Liver (tissue), 9 donors: ENCODE measurements around the gene ANKRD16. TPM values are rescaled to one million over a fixed set of nuclear protein-coding genes. Genes with fewer than 3 reads are reported as not detected.

Experiments used
- DNase-seq: peaks from one replicate; pipeline ENCODE4 v3.0.0-alpha.2; 2017; ENCODE audit warnings: low spot score
- H3K27ac ChIP-seq, 2 donors: one replicate each; pipeline ENCODE4 v1.7.0; 2013; ENCODE audit warnings: inconsistent platforms in 2 of 2, low read length in 2 of 2, control low read depth in 1 of 2, low read depth in 1 of 2, mild to moderate bottlenecking in 1 of 2
- H3K27me3 ChIP-seq, 4 donors: one replicate each; pipeline versions ENCODE4 v1.6.1 to v1.7.0; 2013; ENCODE audit warnings: low read length in 3 of 4, inconsistent platforms in 1 of 4, mild to moderate bottlenecking in 1 of 4, moderate library complexity in 1 of 4; ENCODE audit not compliant: control insufficient read depth in 4 of 4, insufficient read depth in 4 of 4
- H3K36me3 ChIP-seq, 4 donors: one replicate each; pipeline versions ENCODE4 v1.6.1 to v1.7.0; 2013; ENCODE audit warnings: low read length in 3 of 4, mild to moderate bottlenecking in 3 of 4, low read depth in 1 of 4, moderate library complexity in 1 of 4; ENCODE audit not compliant: control insufficient read depth in 4 of 4, insufficient read depth in 3 of 4
- H3K4me1 ChIP-seq, 4 donors: one replicate each; pipeline versions ENCODE4 v1.6.1 to v1.7.0; 2013; ENCODE audit warnings: low read length in 3 of 4, mild to moderate bottlenecking in 3 of 4, moderate library complexity in 1 of 4; ENCODE audit not compliant: control insufficient read depth in 4 of 4, insufficient read depth in 4 of 4
- H3K4me3 ChIP-seq, 3 donors: one replicate each; pipeline versions ENCODE4 v1.6.1 to v1.7.0; 2013; ENCODE audit warnings: low read length in 3 of 3, control low read depth in 1 of 3, low read depth in 1 of 3, mild to moderate bottlenecking in 1 of 3
- H3K9ac ChIP-seq, 2 donors: one replicate each; pipeline ENCODE4 v1.7.0; 2013; ENCODE audit warnings: low read length in 2 of 2, mild to moderate bottlenecking in 2 of 2, moderate library complexity in 2 of 2, control low read depth in 1 of 2, low read depth in 1 of 2
- H3K9me3 ChIP-seq, 4 donors: one replicate each; pipeline versions ENCODE4 v1.6.1 to v1.7.0; 2013; ENCODE audit warnings: low read length in 3 of 4; ENCODE audit not compliant: control insufficient read depth in 4 of 4
- CTCF ChIP-seq: fragments of 150-350 bp; IDR thresholded peaks from 2 replicates; pipeline ENCODE4 v1.5.1; 2017; ENCODE audit warnings: improper control_type of control experiment, low read depth, low read length; ENCODE audit not compliant: missing input control
- EGR1 ChIP-seq, 2 donors: IDR thresholded peaks; 2 replicates each; pipeline ENCODE4 v1.6.1; 2016 to 2018; ENCODE audit warnings: antibody characterized with exemption in 2 of 2, low read depth in 2 of 2
- FOXA2 ChIP-seq: IDR thresholded peaks from 2 replicates; pipeline ENCODE4 v1.6.1; 2016; ENCODE audit warnings: antibody characterized with exemption
- GABPA ChIP-seq, 2 donors: IDR thresholded peaks in 1 of 2; conservative IDR thresholded peaks in 1 of 2; 2 replicates each; pipeline ENCODE4 v1.6.1; 2016; ENCODE audit warnings: antibody characterized with exemption in 2 of 2, mild to moderate bottlenecking in 1 of 2, moderate library complexity in 1 of 2
- HNF4A ChIP-seq, 2 donors: conservative IDR thresholded peaks; 2 replicates each; pipeline ENCODE4 v1.6.1; 2016; ENCODE audit warnings: antibody characterized with exemption in 2 of 2, mild to moderate bottlenecking in 2 of 2
- JUND ChIP-seq, 2 donors: IDR thresholded peaks; 2 replicates each; pipeline ENCODE4 v1.6.1; 2016; ENCODE audit warnings: antibody characterized with exemption in 2 of 2
- RAD21 ChIP-seq, 2 donors: IDR thresholded peaks; 2 replicates each; pipeline ENCODE4 v1.6.1; 2016; ENCODE audit warnings: antibody characterized with exemption in 2 of 2, mild to moderate bottlenecking in 2 of 2
- RXRA ChIP-seq, 2 donors: IDR thresholded peaks; 2 replicates each; pipeline ENCODE4 v1.6.1; 2017 to 2018; ENCODE audit warnings: antibody characterized with exemption in 2 of 2, mild to moderate bottlenecking in 1 of 2
- SP1 ChIP-seq: IDR thresholded peaks from 2 replicates; pipeline ENCODE4 v1.6.1; 2018; ENCODE audit warnings: antibody characterized with exemption, mild to moderate bottlenecking
- YY1 ChIP-seq: IDR thresholded peaks from 2 replicates; pipeline ENCODE4 v1.6.1; 2016; ENCODE audit warnings: antibody characterized with exemption, mild to moderate bottlenecking
- ZBTB33 ChIP-seq: IDR thresholded peaks from 2 replicates; pipeline ENCODE4 v1.6.1; 2016; ENCODE audit warnings: antibody characterized with exemption
- WGBS: extraction: QIAGEN DNeasy Blood & Tissue Kit; methylation state at CpG from one replicate; pipeline ENCODE4 v1.1.7; 2013; 5-methylcytosine and 5-hydroxymethylcytosine counted together
- polyA plus RNA-seq, 2 donors: library from polyadenylated mRNA; stranded (reverse) in 1 of 2; unstranded in 1 of 2; fragments of 200-250 nt in 1 of 2; fragments of >200 nt in 1 of 2; fragmentation: Nextera tagmentation in 1 of 2; extraction: Ambion mirVana in 1 of 2; gene quantifications; one replicate each; pipeline versions ENCODE4 v1.2.1 to v1.2.3, GENCODE V29; 2013 to 2015
- total RNA-seq, 2 donors: library from RNA; depleted of rRNA; stranded (reverse); fragments of >200 nt; gene quantifications; one replicate each; pipeline ENCODE4 v1.2.3, GENCODE V29; 2014
- TF ChIP-seq, protein P1 (sequence below): IDR thresholded peaks from 2 replicates; pipeline ENCODE4 v1.6.1; 2016; ENCODE audit warnings: antibody characterized with exemption
- TF ChIP-seq, protein P2 (sequence below): IDR thresholded peaks from 2 replicates; pipeline ENCODE4 v1.6.1; 2016; ENCODE audit warnings: antibody characterized with exemption
- TF ChIP-seq, protein P3 (sequence below): IDR thresholded peaks from 2 replicates; pipeline ENCODE4 v1.6.1; 2016; ENCODE audit warnings: antibody characterized with exemption, mild to moderate bottlenecking
- donor health status: healthy.
- donor health status: healthy.
- donor health status: healthy.
- donor health status: healthy.
- donor health status: healthy.

Gene ANKRD16
- total and polyA plus RNA-seq, 4 donors: 1.1 to 3.6 (median 2.3) TPM

GRCh38 chr10:5897053-5897340 lies 7.3 kb upstream of the ANKRD16 start:
- H3K4me3 ChIP-seq: no peak overlapping the region
- no peak for DNase-seq
- H3K4me1 ChIP-seq: peaks cover 0 to 6% (median 2%) of the 10 kb centered on the region in 4 donors
- no peak overlapping the region for H3K27ac ChIP-seq
- H3K9ac ChIP-seq: no peak overlapping the region
- no peaks in the 10 kb centered on the region for H3K27me3 ChIP-seq
- H3K9me3 ChIP-seq: peaks cover 0 to 4% (median 0%) of the 10 kb centered on the region in 4 donors
- TF ChIP-seq CTCF: no peak
- no peak for TF ChIP-seq ZBTB33
- TF ChIP-seq RXRA (IDR thresholded peaks at IDR 0.05): no peak
- TF ChIP-seq YY1: no peak
- TF ChIP-seq, protein P1, sequence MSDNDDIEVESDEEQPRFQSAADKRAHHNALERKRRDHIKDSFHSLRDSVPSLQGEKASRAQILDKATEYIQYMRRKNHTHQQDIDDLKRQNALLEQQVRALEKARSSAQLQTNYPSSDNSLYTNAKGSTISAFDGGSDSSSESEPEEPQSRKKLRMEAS: no peak
- TF ChIP-seq, protein P2, sequence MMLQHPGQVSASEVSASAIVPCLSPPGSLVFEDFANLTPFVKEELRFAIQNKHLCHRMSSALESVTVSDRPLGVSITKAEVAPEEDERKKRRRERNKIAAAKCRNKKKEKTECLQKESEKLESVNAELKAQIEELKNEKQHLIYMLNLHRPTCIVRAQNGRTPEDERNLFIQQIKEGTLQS: no peak
- no peak for TF ChIP-seq HNF4A (conservative IDR thresholded peaks at IDR 0.05)
- no peak for TF ChIP-seq GABPA (IDR thresholded peaks at IDR 0.05 in 1 of 2, conservative IDR thresholded peaks at IDR 0.05 in 1 of 2)
- TF ChIP-seq SP1: no peak
- no peak for TF ChIP-seq JUND (IDR thresholded peaks at IDR 0.05)
- TF ChIP-seq EGR1 (IDR thresholded peaks at IDR 0.05; ENCODE audit: low read depth in 2 of 2): no peak
- TF ChIP-seq FOXA2: no peak
- peaks cover 5 to 26% (median 16%) of the 10 kb centered on the region in 4 donors for H3K36me3 ChIP-seq
- 85% methylated on average over 4 of the region's 4 CpGs for WGBS

DNA sequence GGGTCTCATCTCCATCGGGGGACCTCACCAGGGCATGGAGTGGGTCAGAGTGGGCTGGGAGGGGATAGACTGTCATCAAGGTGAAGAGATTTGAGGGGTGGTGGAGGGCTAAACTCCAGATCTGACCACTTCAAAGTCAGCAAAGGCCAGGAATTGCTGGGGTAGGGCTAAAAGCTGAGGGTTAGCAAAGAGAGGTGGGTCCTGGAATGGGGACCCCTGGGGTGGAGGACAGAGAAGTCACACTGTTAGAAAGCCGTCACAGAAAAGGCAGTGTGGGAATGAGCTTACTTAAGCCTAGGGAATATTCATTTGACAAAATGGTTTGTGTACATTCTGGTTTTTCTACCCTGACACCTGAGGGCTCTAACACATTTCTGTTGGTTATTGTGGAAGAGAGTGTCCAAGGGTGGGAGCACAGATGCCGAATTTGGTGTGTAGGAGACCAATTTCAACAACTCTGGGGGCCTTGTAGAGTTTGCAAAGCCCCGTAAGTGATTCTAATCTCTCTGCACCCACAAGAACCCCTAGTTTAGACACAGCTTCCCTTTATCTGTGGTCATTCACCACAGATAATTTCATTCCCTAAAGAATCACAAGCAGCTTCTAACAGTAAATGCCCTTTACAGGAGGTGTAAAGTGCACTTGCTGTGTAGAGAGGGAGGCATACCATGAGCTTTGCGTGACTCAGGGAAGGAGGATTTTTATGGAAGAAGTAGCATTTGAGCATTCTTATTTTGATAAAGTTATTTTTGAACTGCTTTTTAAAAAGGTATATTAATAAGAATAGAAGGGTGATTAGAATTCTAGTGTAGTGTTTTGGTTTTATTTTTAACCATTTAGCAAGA lies 6.7 kb upstream of the ANKRD16 start:
- H3K4me3 ChIP-seq: no peak overlapping the region
- H3K27ac ChIP-seq: no peak overlapping the region
- peaks cover 0 to 8% (median 5%) of the 10 kb centered on the region in 4 donors for H3K4me1 ChIP-seq
- TF ChIP-seq, protein P2: no peak
- TF ChIP-seq ZBTB33 (no peak), YY1 (no peak), EGR1 (IDR thresholded peaks at IDR 0.05; ENCODE audit: low read depth in 2 of 2) (no peak), JUND (IDR thresholded peaks at IDR 0.05) (no peak), SP1 (no peak), GABPA (IDR thresholded peaks at IDR 0.05 in 1 of 2, conservative IDR thresholded peaks at IDR 0.05 in 1 of 2) (no peak), HNF4A (conservative IDR thresholded peaks at IDR 0.05) (no peak), RAD21 (IDR thresholded peaks at IDR 0.05) (no peak)
- TF ChIP-seq, protein P3, sequence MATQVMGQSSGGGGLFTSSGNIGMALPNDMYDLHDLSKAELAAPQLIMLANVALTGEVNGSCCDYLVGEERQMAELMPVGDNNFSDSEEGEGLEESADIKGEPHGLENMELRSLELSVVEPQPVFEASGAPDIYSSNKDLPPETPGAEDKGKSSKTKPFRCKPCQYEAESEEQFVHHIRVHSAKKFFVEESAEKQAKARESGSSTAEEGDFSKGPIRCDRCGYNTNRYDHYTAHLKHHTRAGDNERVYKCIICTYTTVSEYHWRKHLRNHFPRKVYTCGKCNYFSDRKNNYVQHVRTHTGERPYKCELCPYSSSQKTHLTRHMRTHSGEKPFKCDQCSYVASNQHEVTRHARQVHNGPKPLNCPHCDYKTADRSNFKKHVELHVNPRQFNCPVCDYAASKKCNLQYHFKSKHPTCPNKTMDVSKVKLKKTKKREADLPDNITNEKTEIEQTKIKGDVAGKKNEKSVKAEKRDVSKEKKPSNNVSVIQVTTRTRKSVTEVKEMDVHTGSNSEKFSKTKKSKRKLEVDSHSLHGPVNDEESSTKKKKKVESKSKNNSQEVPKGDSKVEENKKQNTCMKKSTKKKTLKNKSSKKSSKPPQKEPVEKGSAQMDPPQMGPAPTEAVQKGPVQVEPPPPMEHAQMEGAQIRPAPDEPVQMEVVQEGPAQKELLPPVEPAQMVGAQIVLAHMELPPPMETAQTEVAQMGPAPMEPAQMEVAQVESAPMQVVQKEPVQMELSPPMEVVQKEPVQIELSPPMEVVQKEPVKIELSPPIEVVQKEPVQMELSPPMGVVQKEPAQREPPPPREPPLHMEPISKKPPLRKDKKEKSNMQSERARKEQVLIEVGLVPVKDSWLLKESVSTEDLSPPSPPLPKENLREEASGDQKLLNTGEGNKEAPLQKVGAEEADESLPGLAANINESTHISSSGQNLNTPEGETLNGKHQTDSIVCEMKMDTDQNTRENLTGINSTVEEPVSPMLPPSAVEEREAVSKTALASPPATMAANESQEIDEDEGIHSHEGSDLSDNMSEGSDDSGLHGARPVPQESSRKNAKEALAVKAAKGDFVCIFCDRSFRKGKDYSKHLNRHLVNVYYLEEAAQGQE: no peak
- TF ChIP-seq, protein P1: no peak
- peaks cover 0 to 4% (median 0%) of the 10 kb centered on the region in 4 donors for H3K9me3 ChIP-seq
- 92% methylated on average over 5 of the region's 5 CpGs for WGBS
- H3K36me3 ChIP-seq: peaks cover 5 to 26% (median 16%) of the 10 kb centered on the region in 4 donors
- no peak for DNase-seq
- H3K9ac ChIP-seq: no peak overlapping the region
- no peaks in the 10 kb centered on the region for H3K27me3 ChIP-seq
